Liver (tissue), 9 donors: ENCODE results near the gene DSCAML1. TPM values are rescaled to one million over a fixed set of nuclear protein-coding genes. Genes with fewer than 3 reads are reported as not detected.

ENCODE experiments used
- DNase-seq: peaks from one replicate; pipeline ENCODE4 v3.0.0-alpha.2; 2017; ENCODE audit warnings: low spot score
- H3K27ac ChIP-seq, 2 donors: one replicate each; pipeline ENCODE4 v1.7.0; 2013; ENCODE audit warnings: inconsistent platforms in 2 of 2, low read length in 2 of 2, control low read depth in 1 of 2, low read depth in 1 of 2, mild to moderate bottlenecking in 1 of 2
- H3K27me3 ChIP-seq, 4 donors: one replicate each; pipeline versions ENCODE4 v1.6.1 to v1.7.0; 2013; ENCODE audit warnings: low read length in 3 of 4, inconsistent platforms in 1 of 4, mild to moderate bottlenecking in 1 of 4, moderate library complexity in 1 of 4; ENCODE audit not compliant: control insufficient read depth in 4 of 4, insufficient read depth in 4 of 4
- H3K36me3 ChIP-seq, 4 donors: one replicate each; pipeline versions ENCODE4 v1.6.1 to v1.7.0; 2013; ENCODE audit warnings: low read length in 3 of 4, mild to moderate bottlenecking in 3 of 4, low read depth in 1 of 4, moderate library complexity in 1 of 4; ENCODE audit not compliant: control insufficient read depth in 4 of 4, insufficient read depth in 3 of 4
- H3K4me1 ChIP-seq, 4 donors: one replicate each; pipeline versions ENCODE4 v1.6.1 to v1.7.0; 2013; ENCODE audit warnings: low read length in 3 of 4, mild to moderate bottlenecking in 3 of 4, moderate library complexity in 1 of 4; ENCODE audit not compliant: control insufficient read depth in 4 of 4, insufficient read depth in 4 of 4
- H3K4me3 ChIP-seq, 3 donors: one replicate each; pipeline versions ENCODE4 v1.6.1 to v1.7.0; 2013; ENCODE audit warnings: low read length in 3 of 3, control low read depth in 1 of 3, low read depth in 1 of 3, mild to moderate bottlenecking in 1 of 3
- H3K9ac ChIP-seq, 2 donors: one replicate each; pipeline ENCODE4 v1.7.0; 2013; ENCODE audit warnings: low read length in 2 of 2, mild to moderate bottlenecking in 2 of 2, moderate library complexity in 2 of 2, control low read depth in 1 of 2, low read depth in 1 of 2
- H3K9me3 ChIP-seq, 4 donors: one replicate each; pipeline versions ENCODE4 v1.6.1 to v1.7.0; 2013; ENCODE audit warnings: low read length in 3 of 4; ENCODE audit not compliant: control insufficient read depth in 4 of 4
- ATF3 ChIP-seq: IDR thresholded peaks from 2 replicates; pipeline ENCODE4 v1.6.1; 2016; ENCODE audit warnings: antibody characterized with exemption
- EGR1 ChIP-seq, 2 donors: IDR thresholded peaks; 2 replicates each; pipeline ENCODE4 v1.6.1; 2016 to 2018; ENCODE audit warnings: antibody characterized with exemption in 2 of 2, low read depth in 2 of 2
- FOXA1 ChIP-seq: IDR thresholded peaks from 2 replicates; pipeline ENCODE4 v1.6.1; 2016; ENCODE audit warnings: antibody characterized with exemption
- FOXA2 ChIP-seq: IDR thresholded peaks from 2 replicates; pipeline ENCODE4 v1.6.1; 2016; ENCODE audit warnings: antibody characterized with exemption
- GABPA ChIP-seq, 2 donors: IDR thresholded peaks in 1 of 2; conservative IDR thresholded peaks in 1 of 2; 2 replicates each; pipeline ENCODE4 v1.6.1; 2016; ENCODE audit warnings: antibody characterized with exemption in 2 of 2, mild to moderate bottlenecking in 1 of 2, moderate library complexity in 1 of 2
- HNF4A ChIP-seq, 2 donors: conservative IDR thresholded peaks; 2 replicates each; pipeline ENCODE4 v1.6.1; 2016; ENCODE audit warnings: antibody characterized with exemption in 2 of 2, mild to moderate bottlenecking in 2 of 2
- HNF4G ChIP-seq: IDR thresholded peaks from 2 replicates; pipeline ENCODE4 v1.6.1; 2016; ENCODE audit warnings: antibody characterized with exemption
- JUND ChIP-seq, 2 donors: IDR thresholded peaks; 2 replicates each; pipeline ENCODE4 v1.6.1; 2016; ENCODE audit warnings: antibody characterized with exemption in 2 of 2
- MAX ChIP-seq: IDR thresholded peaks from 2 replicates; pipeline ENCODE4 v1.6.1; 2016; ENCODE audit warnings: antibody characterized with exemption
- NR2F2 ChIP-seq: IDR thresholded peaks from 2 replicates; pipeline ENCODE4 v1.6.1; 2016; ENCODE audit warnings: antibody characterized with exemption
- RAD21 ChIP-seq, 2 donors: IDR thresholded peaks; 2 replicates each; pipeline ENCODE4 v1.6.1; 2016; ENCODE audit warnings: antibody characterized with exemption in 2 of 2, mild to moderate bottlenecking in 2 of 2
- REST ChIP-seq: IDR thresholded peaks from 2 replicates; pipeline ENCODE4 v1.6.1; 2016; ENCODE audit warnings: antibody characterized with exemption, mild to moderate bottlenecking
- RXRA ChIP-seq, 2 donors: IDR thresholded peaks; 2 replicates each; pipeline ENCODE4 v1.6.1; 2017 to 2018; ENCODE audit warnings: antibody characterized with exemption in 2 of 2, mild to moderate bottlenecking in 1 of 2
- YY1 ChIP-seq: IDR thresholded peaks from 2 replicates; pipeline ENCODE4 v1.6.1; 2016; ENCODE audit warnings: antibody characterized with exemption, mild to moderate bottlenecking
- ZBTB33 ChIP-seq: IDR thresholded peaks from 2 replicates; pipeline ENCODE4 v1.6.1; 2016; ENCODE audit warnings: antibody characterized with exemption
- WGBS: extraction: QIAGEN DNeasy Blood & Tissue Kit; methylation state at CpG from one replicate; pipeline ENCODE4 v1.1.7; 2013; 5-methylcytosine and 5-hydroxymethylcytosine counted together
- polyA plus RNA-seq, 2 donors: library from polyadenylated mRNA; stranded (reverse) in 1 of 2; unstranded in 1 of 2; fragments of 200-250 nt in 1 of 2; fragments of >200 nt in 1 of 2; fragmentation: Nextera tagmentation in 1 of 2; extraction: Ambion mirVana in 1 of 2; gene quantifications; one replicate each; pipeline versions ENCODE4 v1.2.1 to v1.2.3, GENCODE V29; 2013 to 2015
- total RNA-seq, 2 donors: library from RNA; depleted of rRNA; stranded (reverse); fragments of >200 nt; gene quantifications; one replicate each; pipeline ENCODE4 v1.2.3, GENCODE V29; 2014
- donor health status: healthy.
- donor health status: healthy.
- donor health status: healthy.
- donor health status: healthy.
- donor health status: healthy.

DSCAML1 gene
- total and polyA plus RNA-seq, 4 donors, result 0.07 to 0.42 (median 0.20) TPM

GRCh38 chr11:117684111-117684510, 112.9 kb downstream of the DSCAML1 start:
- Histone ChIP-seq H3K9me3 (no peaks in the 10 kb centered on the region), H3K4me1 (no peaks in the 10 kb centered on the region), H3K4me3 (no peak overlapping the region), H3K9ac (no peak overlapping the region), H3K27me3 (no peaks in the 10 kb centered on the region), H3K36me3 (no peaks in the 10 kb centered on the region), H3K27ac (no peak overlapping the region)
- DNase-seq, result no peak
- TF ChIP-seq RXRA (IDR thresholded peaks at IDR 0.05) (no peak), HNF4G (no peak)
- WGBS, result 79% methylated on average over 3 of the region's 3 CpGs

GRCh38 chr11:117681438-117681837, 115.6 kb downstream of the DSCAML1 start:
- Histone ChIP-seq H3K36me3 (no peaks in the 10 kb centered on the region), H3K9ac (no peak overlapping the region), H3K27me3 (no peaks in the 10 kb centered on the region), H3K4me3 (no peak overlapping the region), H3K9me3 (no peaks in the 10 kb centered on the region), H3K4me1 (no peaks in the 10 kb centered on the region), H3K27ac (no peak overlapping the region)
- 88% methylated on average over 1 of the region's 1 CpG for WGBS
- DNase-seq, result no peak
- no peak for TF ChIP-seq HNF4A (conservative IDR thresholded peaks at IDR 0.05)
- no peak for TF ChIP-seq MAX
- no peak for TF ChIP-seq JUND (IDR thresholded peaks at IDR 0.05)
- TF ChIP-seq ZBTB33, result no peak
- no peak for TF ChIP-seq GABPA (IDR thresholded peaks at IDR 0.05 in 1 of 2, conservative IDR thresholded peaks at IDR 0.05 in 1 of 2)
- no peak for TF ChIP-seq FOXA1
- TF ChIP-seq RAD21 (IDR thresholded peaks at IDR 0.05), result no peak
- TF ChIP-seq ATF3, result no peak
- no peak for TF ChIP-seq NR2F2
- no peak for TF ChIP-seq RXRA (IDR thresholded peaks at IDR 0.05)
- no peak for TF ChIP-seq FOXA2
- TF ChIP-seq REST, result no peak
- TF ChIP-seq YY1, result no peak

GRCh38 chr11:117679461-117679860, 117.6 kb downstream of the DSCAML1 start:
- no peak overlapping the region for H3K9ac ChIP-seq
- no peaks in the 10 kb centered on the region for H3K36me3 ChIP-seq
- no peak overlapping the region for H3K27ac ChIP-seq
- peaks cover 0 to 4% (median 0%) of the 10 kb centered on the region in 4 donors for H3K27me3 ChIP-seq
- DNase-seq, result no peak
- H3K9me3 ChIP-seq, result no peaks in the 10 kb centered on the region
- no peak overlapping the region for H3K4me3 ChIP-seq
- WGBS, result 81% methylated on average over 3 of the region's 3 CpGs
- no peaks in the 10 kb centered on the region for H3K4me1 ChIP-seq
- no peak for TF ChIP-seq ATF3
- TF ChIP-seq YY1, result no peak
- TF ChIP-seq REST, result no peak
- no peak for TF ChIP-seq MAX
- no peak for TF ChIP-seq HNF4G
- no peak for TF ChIP-seq NR2F2
- no peak for TF ChIP-seq HNF4A (conservative IDR thresholded peaks at IDR 0.05)
- no peak for TF ChIP-seq ZBTB33
- TF ChIP-seq EGR1 (IDR thresholded peaks at IDR 0.05; ENCODE audit: low read depth in 2 of 2), result no peak
- no peak for TF ChIP-seq RAD21 (IDR thresholded peaks at IDR 0.05)
